ENCODE measurements around the gene SUSD1. TPM values are rescaled to one million over a fixed set of nuclear protein-coding genes. Genes with fewer than 3 reads are reported as not detected.
A peak's percentile ranks its signal among the peaks of the same experiment; 100 is the strongest.

Gene SUSD1
- total and polyA plus RNA-seq, 9 of the 15 experiments (the other 6 are each of a cell fraction or from before 2014, with no cell fraction given), result 10.9 to 44.4 (median 36.1) TPM

- peak; percentile 95 for TF ChIP-seq CUX1 (CRISPR knock-in tag; IDR thresholded peaks at IDR 0.05)
- no peak for TF ChIP-seq FOXA1 (IDR thresholded peaks at IDR 0.05; ENCODE audit: borderline replicate concordance)
- TF ChIP-seq SIN3B (IDR thresholded peaks at IDR 0.05; ENCODE audit: low read depth), result no peak
- peak; percentile 93 for TF ChIP-seq CBFA2T2 (conservative IDR thresholded peaks at IDR 0.05)
- no peak for TF ChIP-seq U2AF1 (optimal IDR thresholded peaks at IDR 0.05; ENCODE audit: low read depth, low read length)
- TF ChIP-seq MLLT1 (IDR thresholded peaks at IDR 0.05), result no peak
- TF ChIP-seq GATAD2A (IDR thresholded peaks at IDR 0.05), result peak; percentile 84
- peak; percentile 77 for TF ChIP-seq SMAD4 (CRISPR knock-in tag; conservative IDR thresholded peaks at IDR 0.05)
- TF ChIP-seq CBFA2T3 (IDR thresholded peaks at IDR 0.05), result peak; percentile 95
- peak; percentile 68; the same call in 1 of the 2 replicates for TF ChIP-seq ZNF589 (CRISPR knock-in tag; IDR thresholded peaks at IDR 0.05; ENCODE audit: low read depth)
- TF ChIP-seq RFX5 (IDR thresholded peaks at IDR 0.05; ENCODE audit: low read depth, low read length), result no peak
Observed at GRCh38 chr9:112093147-112093869, 81.8 kb downstream of the SUSD1 start (continued).

All from K562 (cell line).